Tibial nerve (tissue), 4 donors: Measurements from ENCODE around the gene EPHB4.
"Not testable (repeated sequence)": the region's sequence is repeated elsewhere in the genome, so short reads cannot be mapped to it uniquely, and the experiment has no call there.

Source experiments
- EP300 ChIP-seq, 2 donors: sonication (generic); formaldehyde crosslinking; IDR thresholded peaks; one replicate each; pipeline ENCODE4 v1.6.1; 2017; ENCODE audit warnings: antibody characterized with exemption in 2 of 2, mild to moderate bottlenecking in 1 of 2
- POLR2A ChIP-seq, 2 donors: fragments of 450-650 bp; IDR thresholded peaks; one replicate each; pipeline ENCODE4 v1.6.1; 2017; ENCODE audit warnings: antibody characterized with exemption in 2 of 2, mild to moderate bottlenecking in 2 of 2, moderate library complexity in 2 of 2
- TF ChIP-seq, protein P1 (sequence below), 5 experiments: fragments of 200-600 bp in 3 of 5; fragments of 450-650 bp in 2 of 5; sonication (generic) in 3 of 5; IDR thresholded peaks; one replicate each; pipeline ENCODE4 v1.5.1; 2016 to 2019; ENCODE audit warnings: antibody characterized with exemption in 5 of 5, mild to moderate bottlenecking in 3 of 5, moderate library complexity in 2 of 5

DNA sequence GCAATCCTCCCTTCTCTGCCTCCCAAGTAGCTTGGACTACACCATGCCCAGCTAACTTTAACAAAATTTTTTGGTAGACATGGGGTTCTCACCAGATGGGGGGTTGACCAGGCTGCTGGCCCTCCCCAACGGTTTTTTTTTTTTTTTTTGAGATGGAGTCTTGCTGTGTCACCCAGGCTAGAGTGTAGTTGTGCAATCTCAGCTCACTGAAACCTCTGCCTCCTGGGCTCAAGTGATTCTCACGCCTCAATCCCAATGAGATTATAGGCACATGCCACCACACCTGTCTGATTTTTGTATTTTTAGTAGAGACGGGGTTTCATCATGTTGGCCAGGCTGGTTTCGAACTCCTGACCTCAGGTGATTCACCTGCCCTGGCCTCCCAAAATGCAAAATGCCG is 64.5 kb downstream of the EPHB4 start:
- TF ChIP-seq, protein P1, sequence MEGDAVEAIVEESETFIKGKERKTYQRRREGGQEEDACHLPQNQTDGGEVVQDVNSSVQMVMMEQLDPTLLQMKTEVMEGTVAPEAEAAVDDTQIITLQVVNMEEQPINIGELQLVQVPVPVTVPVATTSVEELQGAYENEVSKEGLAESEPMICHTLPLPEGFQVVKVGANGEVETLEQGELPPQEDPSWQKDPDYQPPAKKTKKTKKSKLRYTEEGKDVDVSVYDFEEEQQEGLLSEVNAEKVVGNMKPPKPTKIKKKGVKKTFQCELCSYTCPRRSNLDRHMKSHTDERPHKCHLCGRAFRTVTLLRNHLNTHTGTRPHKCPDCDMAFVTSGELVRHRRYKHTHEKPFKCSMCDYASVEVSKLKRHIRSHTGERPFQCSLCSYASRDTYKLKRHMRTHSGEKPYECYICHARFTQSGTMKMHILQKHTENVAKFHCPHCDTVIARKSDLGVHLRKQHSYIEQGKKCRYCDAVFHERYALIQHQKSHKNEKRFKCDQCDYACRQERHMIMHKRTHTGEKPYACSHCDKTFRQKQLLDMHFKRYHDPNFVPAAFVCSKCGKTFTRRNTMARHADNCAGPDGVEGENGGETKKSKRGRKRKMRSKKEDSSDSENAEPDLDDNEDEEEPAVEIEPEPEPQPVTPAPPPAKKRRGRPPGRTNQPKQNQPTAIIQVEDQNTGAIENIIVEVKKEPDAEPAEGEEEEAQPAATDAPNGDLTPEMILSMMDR (IDR thresholded peaks at IDR 0.05): not testable (repeated sequence)
- TF ChIP-seq EP300, POLR2A (IDR thresholded peaks at IDR 0.05): not testable (repeated sequence)
